SJSA1 (cell line): Measurements from ENCODE around the gene ST7. TPM values are rescaled to one million over a fixed set of nuclear protein-coding genes. Genes with fewer than 3 reads are reported as not detected.
A peak's percentile ranks its signal among the peaks of the same experiment; 100 is the strongest.
"Not testable (repeated sequence)": the region's sequence is repeated elsewhere in the genome, so short reads cannot be mapped to it uniquely, and the experiment has no call there.

Source experiments
- DNase-seq, 2 experiments: peaks; one replicate each; pipeline ENCODE4 v3.0.0-alpha.2; 2015 to 2020; ENCODE audit warnings: low spot score in 2 of 2, low read depth in 1 of 2
- H3K27ac ChIP-seq: fragments of 250-450 bp; sonication (Bioruptor Pico); 2 replicates; pipeline ENCODE4 v1.5.1; 2020; ENCODE audit warnings: mild to moderate bottlenecking, moderate library complexity
- H3K27me3 ChIP-seq: fragments of 250-450 bp; sonication (Bioruptor Pico); replicated peaks from 2 replicates; pipeline ENCODE4 v1.5.1; 2020; ENCODE audit warnings: mild to moderate bottlenecking, moderate library complexity
- H3K36me3 ChIP-seq: fragments of 250-450 bp; sonication (Bioruptor Pico); 2 replicates; pipeline ENCODE4 v1.5.1; 2020; ENCODE audit warnings: mild to moderate bottlenecking
- H3K4me1 ChIP-seq: fragments of 250-450 bp; sonication (Bioruptor Pico); replicated peaks from 2 replicates; pipeline ENCODE4 v1.6.1; 2021; ENCODE audit warnings: mild to moderate bottlenecking
- H3K4me3 ChIP-seq: fragments of 250-450 bp; sonication (Bioruptor Pico); 2 replicates; pipeline ENCODE4 v1.5.1; 2020; ENCODE audit warnings: mild to moderate bottlenecking
- H3K9me3 ChIP-seq: fragments of 250-450 bp; sonication (Bioruptor Pico); replicated peaks from 2 replicates; pipeline ENCODE4 v1.5.1; 2020; ENCODE audit warnings: mild to moderate bottlenecking
- total RNA-seq: library from RNA; depleted of rRNA; stranded (reverse); fragments of >200 nt; shearing (Covaris generic); gene quantifications from 2 replicates; pipeline ENCODE4 v1.2.3, GENCODE V29; 2014

Gene ST7
- total RNA-seq, 1 experiment from 2014 or later: 14.7 TPM

GRCh38 chr7:116934580-116934979, 18.7 kb upstream of the ST7 start:
- Histone ChIP-seq H3K27me3 (peaks cover 5% of the 10 kb centered on the region; the same call in 1 of the 2 replicates), H3K36me3 (no peaks in the 10 kb centered on the region), H3K9me3 (no peaks in the 10 kb centered on the region), H3K27ac (no peak overlapping the region), H3K4me1 (no peaks in the 10 kb centered on the region), H3K4me3 (no peak overlapping the region)
- no peak for DNase-seq

- H3K27ac ChIP-seq, H3K36me3 ChIP-seq, H3K27me3 ChIP-seq, DNase-seq, H3K4me3 ChIP-seq, H3K4me1 ChIP-seq, H3K9me3 ChIP-seq: not testable (repeated sequence)
Measured at GRCh38 chr7:116936844-116937243, 16.5 kb upstream of the ST7 start.

GRCh38 chr7:116938678-116939077, 14.6 kb upstream of the ST7 start:
- no peaks in the 10 kb centered on the region for H3K36me3 ChIP-seq
- no peak for DNase-seq
- H3K4me3 ChIP-seq: no peak overlapping the region
- peaks cover 5% of the 10 kb centered on the region; the same call in 1 of the 2 replicates for H3K27me3 ChIP-seq
- H3K9me3 ChIP-seq: no peaks in the 10 kb centered on the region
- no peaks in the 10 kb centered on the region for H3K4me1 ChIP-seq
- no peak overlapping the region for H3K27ac ChIP-seq

GRCh38 chr7:116940689-116941370, 12.5 kb upstream of the ST7 start:
- H3K9me3 ChIP-seq: no peaks in the 10 kb centered on the region
- no peaks in the 10 kb centered on the region for H3K36me3 ChIP-seq
- H3K4me3 ChIP-seq: no peak overlapping the region
- no peaks in the 10 kb centered on the region for H3K4me1 ChIP-seq
- no peak for DNase-seq
- peaks cover 5% of the 10 kb centered on the region; the same call in 1 of the 2 replicates for H3K27me3 ChIP-seq
- no peak overlapping the region for H3K27ac ChIP-seq

- no peak overlapping the region for H3K4me3 ChIP-seq
- no peak for DNase-seq
- no peak overlapping the region for H3K27ac ChIP-seq
- no peaks in the 10 kb centered on the region for H3K4me1 ChIP-seq
- H3K36me3 ChIP-seq: no peaks in the 10 kb centered on the region
- H3K27me3 ChIP-seq: no peaks in the 10 kb centered on the region
- H3K9me3 ChIP-seq: no peaks in the 10 kb centered on the region
Measured at GRCh38 chr7:116942504-116942903, 10.8 kb upstream of the ST7 start.

- H3K4me1 ChIP-seq: peaks cover 13% of the 10 kb centered on the region
- peaks cover 6% of the 10 kb centered on the region for H3K36me3 ChIP-seq
- H3K27ac ChIP-seq: no peak overlapping the region
- 0 out of 2 replicates have a peak, but pooled peaks cover 2% of the 10 kb centered on the region for H3K9me3 ChIP-seq
- DNase-seq: no peak
- no peaks in the 10 kb centered on the region for H3K27me3 ChIP-seq
- no peak overlapping the region for H3K4me3 ChIP-seq
Measured at GRCh38 chr7:116948934-116949333, 4.4 kb upstream of the ST7 start.

- DNase-seq: no peak
Measured at GRCh38 chr7:116949941-116950801, 3.1 kb upstream of the ST7 start.

GRCh38 chr7:116950889-116951351, 2.4 kb upstream of the ST7 start:
- H3K27me3 ChIP-seq: no peaks in the 10 kb centered on the region
- no peak overlapping the region for H3K27ac ChIP-seq
- no peak for DNase-seq
- no peak overlapping the region for H3K4me3 ChIP-seq
- peaks cover 12% of the 10 kb centered on the region for H3K36me3 ChIP-seq
- H3K4me1 ChIP-seq: peaks cover 20% of the 10 kb centered on the region
- 0 out of 2 replicates have a peak, but pooled peaks cover 6% of the 10 kb centered on the region for H3K9me3 ChIP-seq

More at GRCh38 chr7:116949941-116950801, 3.1 kb upstream of the ST7 start:
- Histone ChIP-seq H3K36me3 (peaks cover 12% of the 10 kb centered on the region), H3K9me3 (0 out of 2 replicates have a peak, but pooled peaks cover 6% of the 10 kb centered on the region), H3K4me1 (peaks cover 19% of the 10 kb centered on the region), H3K27ac (no peak overlapping the region), H3K27me3 (no peaks in the 10 kb centered on the region), H3K4me3 (no peak overlapping the region)

GRCh38 chr7:116951366-116952292, 1.7 kb upstream of the ST7 start:
- no peak overlapping the region for H3K27ac ChIP-seq
- peaks cover 12% of the 10 kb centered on the region for H3K36me3 ChIP-seq
- no peaks in the 10 kb centered on the region for H3K27me3 ChIP-seq
- peaks cover 20% of the 10 kb centered on the region for H3K4me1 ChIP-seq
- no peak for DNase-seq
- H3K4me3 ChIP-seq: no peak overlapping the region
- H3K9me3 ChIP-seq: 0 out of 2 replicates have a peak, but pooled peaks cover 6% of the 10 kb centered on the region

GRCh38 chr7:116952635-116953371, 498 bp upstream of the ST7 start:
- H3K4me3 ChIP-seq: peak overlapping the region; percentile 100
- 0 out of 2 replicates have a peak, but pooled peaks cover 6% of the 10 kb centered on the region for H3K9me3 ChIP-seq
- peak; percentile 56 to 64 for DNase-seq
- peaks cover 15% of the 10 kb centered on the region for H3K36me3 ChIP-seq
- peaks cover 20% of the 10 kb centered on the region for H3K4me1 ChIP-seq
- H3K27ac ChIP-seq: peak overlapping the region; percentile 98
- no peaks in the 10 kb centered on the region for H3K27me3 ChIP-seq

- peaks cover 20% of the 10 kb centered on the region for H3K4me1 ChIP-seq
- H3K27ac ChIP-seq: peak overlapping the region; percentile 98
- no peaks in the 10 kb centered on the region for H3K27me3 ChIP-seq
- H3K36me3 ChIP-seq: peaks cover 15% of the 10 kb centered on the region
- H3K4me3 ChIP-seq: peak overlapping the region; percentile 100
- 0 out of 2 replicates have a peak, but pooled peaks cover 6% of the 10 kb centered on the region for H3K9me3 ChIP-seq
- DNase-seq: peak; percentile 69 to 72
Measured at GRCh38 chr7:116953906-116954838, 871 bp downstream of the ST7 start.

- 0 out of 2 replicates have a peak, but pooled peaks cover 6% of the 10 kb centered on the region for H3K9me3 ChIP-seq
- no peaks in the 10 kb centered on the region for H3K27me3 ChIP-seq
- H3K36me3 ChIP-seq: peaks cover 15% of the 10 kb centered on the region
- no peak overlapping the region for H3K4me3 ChIP-seq
- H3K4me1 ChIP-seq: peaks cover 20% of the 10 kb centered on the region
- H3K27ac ChIP-seq: no peak overlapping the region
- DNase-seq: no peak
Measured at GRCh38 chr7:116955340-116955739, 2.0 kb downstream of the ST7 start.
